Measurements from ENCODE around the gene ZBED4.

GRCh38 chr22:49884075-49884474 lies 30.4 kb downstream of the ZBED4 start:
- TF ChIP-seq POLR2AphosphoS5 (IDR thresholded peaks at IDR 0.05) (no peak), CTCF (IDR thresholded peaks at IDR 0.05) (no peak), POLR2A (IDR thresholded peaks at IDR 0.05) (no peak), EP300 (IDR thresholded peaks at IDR 0.05; ENCODE audit: low read depth) (no peak)

All from transverse colon (tissue), 4 donors.